Tibial artery (tissue), 4 donors: ENCODE measurements around the gene FBLIM1.

ENCODE experiments used
- DNase-seq, 2 donors: peaks; one replicate each; pipeline ENCODE4 v3.0.0-alpha.2; 2019
- H3K27ac ChIP-seq, 2 donors: fragments of 200-600 bp; sonication (generic) in 1 of 2; 1 replicate in 1 of 2; 2 replicates in 1 of 2; pipeline ENCODE4 v1.5.1; 2018 to 2019; ENCODE audit warnings: mild to moderate bottlenecking in 1 of 2
- H3K27me3 ChIP-seq, 2 donors: fragments of 200-600 bp; sonication (generic) in 1 of 2; one replicate each; pipeline versions ENCODE4 v1.5.1 to v1.6.0; 2016 to 2019
- H3K36me3 ChIP-seq, 3 donors: fragments of 200-600 bp; sonication (generic) in 2 of 3; one replicate each; pipeline ENCODE4 v1.5.1; 2016 to 2019; ENCODE audit warnings: mild to moderate bottlenecking in 2 of 3
- H3K4me1 ChIP-seq, 4 donors: fragments of 200-600 bp; sonication (generic) in 2 of 4; 1 replicate in 3 of 4; 2 replicates in 1 of 4; pipeline ENCODE4 v1.5.1; 2016 to 2019
- H3K4me3 ChIP-seq, 2 donors: fragments of 200-600 bp; sonication (generic) in 1 of 2; 1 replicate in 1 of 2; 2 replicates in 1 of 2; pipeline ENCODE4 v1.5.1; 2018 to 2019; ENCODE audit warnings: mild to moderate bottlenecking in 2 of 2
- H3K9me3 ChIP-seq, 3 donors: fragments of 200-600 bp; sonication (generic) in 1 of 3; one replicate each; pipeline ENCODE4 v1.5.1; 2016 to 2019
- intact Hi-C: fragments of 100-400 bp; cut with DNase I; formaldehyde crosslinking; loops from one replicate; pipeline ENCODE4 v1.15.0; 2023; ENCODE audit warnings: low total_unique reads
- TF ChIP-seq, protein P1 (sequence below), 2 experiments: fragments of 200-600 bp in 1 of 2; fragments of 450-650 bp in 1 of 2; IDR thresholded peaks; one replicate each; pipeline ENCODE4 v1.5.1; 2017 to 2019; ENCODE audit warnings: antibody characterized with exemption in 2 of 2, mild to moderate bottlenecking in 1 of 2, moderate library complexity in 1 of 2

FBLIM1 gene

DNA sequence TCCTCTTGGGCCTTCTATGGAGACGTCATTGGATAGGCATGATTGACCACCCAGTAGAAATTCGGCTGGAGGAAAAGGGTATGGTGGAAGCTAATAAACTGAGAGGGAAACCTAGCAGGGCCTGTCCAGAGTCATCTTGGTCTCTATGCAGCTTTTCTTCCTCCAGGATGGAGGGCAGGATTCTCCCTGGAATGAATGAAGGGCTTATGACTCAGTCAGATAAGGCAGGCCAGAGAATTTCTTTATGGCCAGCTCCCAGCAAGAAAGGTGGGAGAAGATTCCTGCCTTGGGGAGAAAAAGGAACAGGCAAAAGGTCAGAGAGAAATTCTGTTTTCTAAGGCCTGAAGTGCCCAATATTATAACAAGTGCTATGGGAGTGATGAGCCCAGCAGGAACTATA, 17.1 kb downstream of the FBLIM1 start:
- Histone ChIP-seq H3K36me3 (peaks cover 91 to 99% (median 98%) of the 10 kb centered on the region in 3 donors), H3K27me3 (no peaks in the 10 kb centered on the region), H3K9me3 (no peaks in the 10 kb centered on the region), H3K4me1 (peaks cover 0 to under 1% (median 0%) of the 10 kb centered on the region in 4 donors), H3K4me3 (no peak overlapping the region), H3K27ac (peak overlapping the region; percentile 1 to 9)
- DNase-seq, result no peak
- TF ChIP-seq, protein P1, sequence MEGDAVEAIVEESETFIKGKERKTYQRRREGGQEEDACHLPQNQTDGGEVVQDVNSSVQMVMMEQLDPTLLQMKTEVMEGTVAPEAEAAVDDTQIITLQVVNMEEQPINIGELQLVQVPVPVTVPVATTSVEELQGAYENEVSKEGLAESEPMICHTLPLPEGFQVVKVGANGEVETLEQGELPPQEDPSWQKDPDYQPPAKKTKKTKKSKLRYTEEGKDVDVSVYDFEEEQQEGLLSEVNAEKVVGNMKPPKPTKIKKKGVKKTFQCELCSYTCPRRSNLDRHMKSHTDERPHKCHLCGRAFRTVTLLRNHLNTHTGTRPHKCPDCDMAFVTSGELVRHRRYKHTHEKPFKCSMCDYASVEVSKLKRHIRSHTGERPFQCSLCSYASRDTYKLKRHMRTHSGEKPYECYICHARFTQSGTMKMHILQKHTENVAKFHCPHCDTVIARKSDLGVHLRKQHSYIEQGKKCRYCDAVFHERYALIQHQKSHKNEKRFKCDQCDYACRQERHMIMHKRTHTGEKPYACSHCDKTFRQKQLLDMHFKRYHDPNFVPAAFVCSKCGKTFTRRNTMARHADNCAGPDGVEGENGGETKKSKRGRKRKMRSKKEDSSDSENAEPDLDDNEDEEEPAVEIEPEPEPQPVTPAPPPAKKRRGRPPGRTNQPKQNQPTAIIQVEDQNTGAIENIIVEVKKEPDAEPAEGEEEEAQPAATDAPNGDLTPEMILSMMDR (IDR thresholded peaks at IDR 0.05), result no peak
- intact Hi-C loops, result no loop called here

DNA sequence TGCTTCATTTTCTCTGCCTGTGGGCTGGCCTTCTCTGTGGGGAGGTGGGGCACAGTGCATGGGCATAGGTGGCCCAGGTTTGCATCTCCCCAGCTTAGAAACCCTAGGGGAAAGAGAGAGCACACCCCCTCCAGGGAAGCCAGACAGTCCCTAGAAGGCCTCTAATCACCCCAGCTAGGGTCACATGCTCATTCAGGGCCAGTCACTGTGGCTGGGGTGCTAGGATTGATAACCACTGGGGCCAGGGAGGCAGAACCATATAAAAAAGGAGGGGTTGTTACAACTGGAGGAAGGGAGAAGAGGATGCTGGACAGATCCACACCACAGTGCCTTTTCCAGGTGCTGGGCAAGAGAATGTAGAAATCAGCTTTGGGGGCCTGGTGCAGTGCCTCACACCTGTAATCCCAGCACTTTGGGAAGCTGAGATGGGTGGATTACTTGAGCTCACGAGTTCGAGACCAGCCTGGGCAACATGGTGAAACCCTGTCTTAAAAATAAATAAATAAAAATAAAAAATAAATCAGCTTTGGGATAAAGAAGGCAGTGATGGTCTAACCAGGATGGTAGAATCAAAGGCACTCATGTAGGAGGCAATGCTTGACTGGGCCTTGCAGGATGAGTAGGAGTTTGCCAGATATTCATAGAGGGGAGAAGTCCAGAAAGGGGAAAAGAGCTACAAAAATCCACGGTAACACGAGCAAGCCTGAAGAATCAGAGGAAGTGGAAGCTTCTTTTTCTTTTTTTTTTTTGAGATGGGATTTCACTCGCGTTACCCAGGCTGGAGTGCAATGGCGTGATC, 19.5 kb downstream of the FBLIM1 start:
- peak overlapping the region in 1 of 2 donors; percentile 13 for H3K27ac ChIP-seq

DNA sequence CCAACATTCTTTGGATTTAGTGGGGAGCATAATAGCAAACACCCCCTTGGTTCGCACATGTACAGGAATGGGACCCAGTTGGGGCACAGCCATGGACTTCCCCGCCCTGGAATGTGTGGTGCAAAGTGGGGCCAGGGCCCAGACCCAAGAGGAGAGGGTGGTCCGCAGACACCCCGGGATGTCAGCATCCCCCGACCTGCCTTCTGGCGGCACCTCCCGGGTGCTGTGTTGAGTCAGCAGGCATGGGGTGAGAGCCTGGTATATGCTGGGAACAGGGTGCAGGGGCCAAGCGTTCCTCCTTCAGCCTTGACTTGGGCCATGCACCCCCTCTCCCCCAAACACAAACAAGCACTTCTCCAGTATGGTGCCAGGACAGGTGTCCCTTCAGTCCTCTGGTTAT, 27.1 kb downstream of the FBLIM1 start:
- no peaks in the 10 kb centered on the region for H3K27me3 ChIP-seq
- peaks cover 0 to 52% (median 18%) of the 10 kb centered on the region in 4 donors for H3K4me1 ChIP-seq
- TF ChIP-seq, protein P1 (IDR thresholded peaks at IDR 0.05), result no peak
- DNase-seq, result no peak
- H3K4me3 ChIP-seq, result no peak overlapping the region
- no peaks in the 10 kb centered on the region for H3K9me3 ChIP-seq
- peaks cover 39 to 56% (median 49%) of the 10 kb centered on the region in 3 donors for H3K36me3 ChIP-seq
- intact Hi-C loops, result no loop called here
- H3K27ac ChIP-seq, result peak overlapping the region; percentile 69

More for the DNA sequence above, 19.5 kb downstream of the FBLIM1 start:
- no peak for DNase-seq
- Histone ChIP-seq H3K27me3 (no peaks in the 10 kb centered on the region), H3K4me1 (no peaks in the 10 kb centered on the region), H3K4me3 (no peak overlapping the region), H3K36me3 (peaks cover 84 to 99% (median 98%) of the 10 kb centered on the region in 3 donors), H3K9me3 (no peaks in the 10 kb centered on the region)
- TF ChIP-seq, protein P1 (IDR thresholded peaks at IDR 0.05), result no peak
- intact Hi-C loops, result no loop called here

DNA sequence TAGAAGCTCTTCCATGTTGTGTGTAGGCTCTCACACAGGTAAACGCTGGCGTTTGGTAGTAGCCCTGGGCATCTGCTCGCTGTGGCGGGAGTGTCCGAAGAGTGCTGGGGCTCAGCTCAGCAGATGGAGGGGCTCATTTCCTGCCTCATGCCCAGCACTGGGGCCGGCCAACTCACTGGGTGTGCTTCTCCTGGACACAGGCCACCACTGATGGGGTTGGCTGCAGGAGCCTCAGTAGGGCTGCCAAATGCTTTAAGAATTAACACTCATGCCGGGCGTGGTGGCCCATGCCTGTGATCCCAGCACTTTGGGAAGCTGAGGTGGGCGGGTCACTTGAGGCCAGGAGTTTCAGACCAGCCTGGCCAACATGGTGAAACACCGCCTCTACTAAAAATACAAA, 28.0 kb downstream of the FBLIM1 start:
- H3K9me3 ChIP-seq, result no peaks in the 10 kb centered on the region
- H3K27me3 ChIP-seq, result no peaks in the 10 kb centered on the region
- H3K4me3 ChIP-seq, result no peak overlapping the region
- intact Hi-C loops, result no loop called here
- DNase-seq, result peak; percentile 68 to 91
- H3K27ac ChIP-seq, result peak overlapping the region; percentile 69
- peaks cover 0 to 53% (median 18%) of the 10 kb centered on the region in 4 donors for H3K4me1 ChIP-seq
- peaks cover 32 to 47% (median 40%) of the 10 kb centered on the region in 3 donors for H3K36me3 ChIP-seq
- TF ChIP-seq, protein P1 (IDR thresholded peaks at IDR 0.05), result no peak

DNA sequence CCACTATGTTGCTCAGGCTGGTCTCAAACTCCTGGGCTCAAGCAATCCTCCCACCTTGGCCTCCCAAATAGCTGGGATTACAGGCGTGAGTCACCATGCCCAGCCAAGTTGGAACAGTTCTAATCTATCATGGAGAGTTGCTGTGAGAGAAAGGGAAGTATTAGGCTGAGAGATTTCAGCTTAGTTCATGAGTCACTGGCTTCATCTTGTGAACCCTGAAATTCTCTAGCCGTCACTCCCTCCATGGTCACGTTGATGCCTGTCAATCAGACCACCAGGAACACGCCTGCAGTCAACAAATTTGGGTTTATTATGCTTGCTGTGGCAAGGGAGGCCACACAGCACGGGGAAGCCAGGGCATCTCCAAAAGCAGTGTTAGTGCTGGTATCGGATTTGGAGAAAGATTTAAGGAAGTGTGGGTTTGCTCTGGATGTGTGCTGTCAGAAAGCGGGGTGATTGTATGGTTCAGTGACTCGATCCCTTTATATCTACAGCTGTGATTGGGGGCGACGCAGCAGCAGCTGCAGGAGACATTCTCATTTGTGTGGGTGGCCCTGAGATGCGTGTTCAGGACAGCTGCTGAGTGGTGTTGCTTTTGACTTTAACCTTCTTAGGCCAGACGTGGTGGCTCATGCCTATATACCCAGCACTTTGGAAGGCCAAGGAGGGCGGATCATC, 30.2 kb downstream of the FBLIM1 start:
- no peak for DNase-seq

More for the DNA sequence above, 30.2 kb downstream of the FBLIM1 start:
- no peaks in the 10 kb centered on the region for H3K9me3 ChIP-seq
- H3K27ac ChIP-seq, result peak overlapping the region; percentile 64 to 69
- peaks cover 21 to 25% (median 22%) of the 10 kb centered on the region in 3 donors for H3K36me3 ChIP-seq
- intact Hi-C loops, result no loop called here
- no peaks in the 10 kb centered on the region for H3K27me3 ChIP-seq
- TF ChIP-seq, protein P1 (IDR thresholded peaks at IDR 0.05), result no peak
- peaks cover 0 to 75% (median 28%) of the 10 kb centered on the region in 4 donors for H3K4me1 ChIP-seq
- H3K4me3 ChIP-seq, result no peak overlapping the region
